Uterus (tissue), 2 donors: Measurements from ENCODE around the gene NAXE.

Experiments
- POLR2A ChIP-seq, 2 donors: fragments of 450-650 bp; IDR thresholded peaks; one replicate each; pipeline ENCODE4 v1.6.1; 2016; ENCODE audit warnings: antibody characterized with exemption in 2 of 2, mild to moderate bottlenecking in 1 of 2, moderate library complexity in 1 of 2
- TF ChIP-seq, protein P1 (sequence below), 4 experiments: fragments of 200-600 bp in 2 of 4; fragments of 450-650 bp in 2 of 4; sonication (generic) in 2 of 4; IDR thresholded peaks; one replicate each; pipeline ENCODE4 v1.5.1; 2016 to 2019; ENCODE audit warnings: antibody characterized with exemption in 4 of 4, mild to moderate bottlenecking in 2 of 4, moderate library complexity in 1 of 4

DNA sequence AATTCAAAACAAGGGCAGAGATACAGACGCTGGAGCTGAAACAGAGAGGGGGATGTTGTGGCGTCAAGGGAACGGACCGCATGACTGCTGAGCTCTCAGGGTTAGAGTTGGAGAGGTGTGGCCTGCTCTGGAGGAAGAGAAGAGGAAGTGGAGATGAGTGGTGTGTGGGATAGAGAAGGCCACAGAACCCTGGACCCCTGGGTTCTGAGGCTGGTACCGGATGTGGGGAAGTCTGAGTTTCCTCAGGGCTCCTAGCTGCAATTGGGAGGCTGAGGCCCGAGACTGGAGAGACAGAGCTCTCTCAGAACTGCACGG is 52.2 kb downstream of the NAXE start:
- TF ChIP-seq, protein P1, sequence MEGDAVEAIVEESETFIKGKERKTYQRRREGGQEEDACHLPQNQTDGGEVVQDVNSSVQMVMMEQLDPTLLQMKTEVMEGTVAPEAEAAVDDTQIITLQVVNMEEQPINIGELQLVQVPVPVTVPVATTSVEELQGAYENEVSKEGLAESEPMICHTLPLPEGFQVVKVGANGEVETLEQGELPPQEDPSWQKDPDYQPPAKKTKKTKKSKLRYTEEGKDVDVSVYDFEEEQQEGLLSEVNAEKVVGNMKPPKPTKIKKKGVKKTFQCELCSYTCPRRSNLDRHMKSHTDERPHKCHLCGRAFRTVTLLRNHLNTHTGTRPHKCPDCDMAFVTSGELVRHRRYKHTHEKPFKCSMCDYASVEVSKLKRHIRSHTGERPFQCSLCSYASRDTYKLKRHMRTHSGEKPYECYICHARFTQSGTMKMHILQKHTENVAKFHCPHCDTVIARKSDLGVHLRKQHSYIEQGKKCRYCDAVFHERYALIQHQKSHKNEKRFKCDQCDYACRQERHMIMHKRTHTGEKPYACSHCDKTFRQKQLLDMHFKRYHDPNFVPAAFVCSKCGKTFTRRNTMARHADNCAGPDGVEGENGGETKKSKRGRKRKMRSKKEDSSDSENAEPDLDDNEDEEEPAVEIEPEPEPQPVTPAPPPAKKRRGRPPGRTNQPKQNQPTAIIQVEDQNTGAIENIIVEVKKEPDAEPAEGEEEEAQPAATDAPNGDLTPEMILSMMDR (IDR thresholded peaks at IDR 0.05) = no peak
- no peak for TF ChIP-seq POLR2A (IDR thresholded peaks at IDR 0.05)
